ENCODE results near the gene NME2. TPM values are rescaled to one million over a fixed set of nuclear protein-coding genes. Genes with fewer than 3 reads are reported as not detected.
A peak's percentile ranks its signal among the peaks of the same experiment; 100 is the strongest.

The NME2 gene
- 100 to 1,000 TPM; 451 to 546 TPM for total RNA-seq
- 100 to 1,000 TPM; 247 to 326 (median 289) TPM for polyA plus RNA-seq (ENCODE audit: insufficient read length in 6 of 6)
- long read RNA-seq, donor 1, transcript NME2-202 (4 exons, 866 nt) = minor isoform, 50 of 390 reads
- long read RNA-seq, donor 1, transcript NME2-205 (5 exons, 826 nt) = major isoform, 262 of 390 reads
- long read RNA-seq, donor 1, transcript NME2-208 (3 exons, 565 nt) = minor isoform, 14 of 390 reads
- long read RNA-seq, donor 1, transcript NME2-209 (2 exons, 789 nt) = minor isoform, 32 of 390 reads
- long read RNA-seq, donor 1, partial matches to known transcripts = 15 of 390 reads
- long read RNA-seq, donor 1, other reads (novel, unspliced or antisense) = 5 of 390 reads
- long read RNA-seq, donor 2, transcript NME2-205 (5 exons, 826 nt) = major isoform, 228 of 365 reads
- long read RNA-seq, donor 2, transcript NME2-209 (2 exons, 789 nt) = minor isoform, 58 of 365 reads
- long read RNA-seq, donor 2, transcript NME2-202 (4 exons, 866 nt) = minor isoform, 47 of 365 reads
- long read RNA-seq, donor 2, transcript NME2-208 (3 exons, 565 nt) = minor isoform, 13 of 365 reads
- long read RNA-seq, donor 2, partial matches to known transcripts = 6 of 365 reads
- long read RNA-seq, donor 2, other reads (novel, unspliced or antisense) = 0 of 365 reads
- long read RNA-seq, donor 3, transcript NME2-209 (2 exons, 789 nt) = minor isoform, 23 of 329 reads
- long read RNA-seq, donor 3, transcript NME2-202 (4 exons, 866 nt) = minor isoform, 39 of 329 reads
- long read RNA-seq, donor 3, transcript NME2-205 (5 exons, 826 nt) = major isoform, 241 of 329 reads
- long read RNA-seq, donor 3, transcript NME2-208 (3 exons, 565 nt) = minor isoform, 10 of 329 reads
- long read RNA-seq, donor 3, partial matches to known transcripts = 6 of 329 reads
- long read RNA-seq, donor 3, other reads (novel, unspliced or antisense) = 0 of 329 reads
- long read RNA-seq, donor 4, transcript NME2-202 (4 exons, 866 nt) = minor isoform, 52 of 609 reads
- long read RNA-seq, donor 4, transcript NME2-201 (4 exons, 568 nt) = minor isoform, 11 of 609 reads
- long read RNA-seq, donor 4, transcript NME2-209 (2 exons, 789 nt) = minor isoform, 13 of 609 reads
- long read RNA-seq, donor 4, transcript NME2-205 (5 exons, 826 nt) = major isoform, 521 of 609 reads
- long read RNA-seq, donor 4, partial matches to known transcripts = 3 of 609 reads
- long read RNA-seq, donor 4, other reads (novel, unspliced or antisense) = 3 of 609 reads
- long read RNA-seq, donor 5, transcript NME2-209 (2 exons, 789 nt) = minor isoform, 34 of 287 reads
- long read RNA-seq, donor 5, transcript NME2-202 (4 exons, 866 nt) = minor isoform, 26 of 287 reads
- long read RNA-seq, donor 5, transcript NME2-208 (3 exons, 565 nt) = minor isoform, 14 of 287 reads
- long read RNA-seq, donor 5, transcript NME2-205 (5 exons, 826 nt) = major isoform, 201 of 287 reads
- long read RNA-seq, donor 5, partial matches to known transcripts = 5 of 287 reads
- long read RNA-seq, donor 5, other reads (novel, unspliced or antisense) = 0 of 287 reads
- long read RNA-seq, donor 6, transcript NME2-208 (3 exons, 565 nt) = minor isoform, 12 of 422 reads
- long read RNA-seq, donor 6, transcript NME2-202 (4 exons, 866 nt) = minor isoform, 53 of 422 reads
- long read RNA-seq, donor 6, transcript NME2-205 (5 exons, 826 nt) = major isoform, 264 of 422 reads
- long read RNA-seq, donor 6, transcript NME2-209 (2 exons, 789 nt) = minor isoform, 30 of 422 reads
- long read RNA-seq, donor 6, partial matches to known transcripts = 35 of 422 reads
- long read RNA-seq, donor 6, other reads (novel, unspliced or antisense) = 5 of 422 reads
- long read RNA-seq, donor 7, transcript NME2-209 (2 exons, 789 nt) = minor isoform, 11 of 238 reads
- long read RNA-seq, donor 7, transcript NME2-205 (5 exons, 826 nt) = major isoform, 166 of 238 reads
- long read RNA-seq, donor 7, transcript NME2-202 (4 exons, 866 nt) = minor isoform, 37 of 238 reads
- long read RNA-seq, donor 7, transcript NME2-208 (3 exons, 565 nt) = minor isoform, 9 of 238 reads
- long read RNA-seq, donor 7, partial matches to known transcripts = 0 of 238 reads
- long read RNA-seq, donor 7, other reads (novel, unspliced or antisense) = 5 of 238 reads
- long read RNA-seq, donor 8, transcript NME2-202 (4 exons, 866 nt) = minor isoform, 17 of 204 reads
- long read RNA-seq, donor 8, transcript NME2-209 (2 exons, 789 nt) = minor isoform, 15 of 204 reads
- long read RNA-seq, donor 8, transcript NME2-205 (5 exons, 826 nt) = major isoform, 152 of 204 reads
- long read RNA-seq, donor 8, transcript NME2-204 (5 exons, 749 nt) = minor isoform, 6 of 204 reads
- long read RNA-seq, donor 8, partial matches to known transcripts = 5 of 204 reads
- long read RNA-seq, donor 8, other reads (novel, unspliced or antisense) = 0 of 204 reads
- long read RNA-seq, donor 9, partial matches to known transcripts = 0 of 2 reads
- long read RNA-seq, donor 9, other reads (novel, unspliced or antisense) = 0 of 2 reads
- long read RNA-seq, donor 10, transcript NME2-201 (4 exons, 568 nt) = minor isoform, 10 of 842 reads
- long read RNA-seq, donor 10, transcript NME2-205 (5 exons, 826 nt) = major isoform, 707 of 842 reads
- long read RNA-seq, donor 10, transcript NME2-204 (5 exons, 749 nt) = minor isoform, 11 of 842 reads
- long read RNA-seq, donor 10, transcript NME2-202 (4 exons, 866 nt) = minor isoform, 97 of 842 reads
- long read RNA-seq, donor 10, partial matches to known transcripts = 4 of 842 reads
- long read RNA-seq, donor 10, other reads (novel, unspliced or antisense) = 8 of 842 reads
- long read RNA-seq, donor 11 = 0 reads
- long read RNA-seq, donor 12, transcript NME2-209 (2 exons, 789 nt) = minor isoform, 16 of 206 reads
- long read RNA-seq, donor 12, transcript NME2-202 (4 exons, 866 nt) = minor isoform, 20 of 206 reads
- long read RNA-seq, donor 12, transcript NME2-201 (4 exons, 568 nt) = minor isoform, 8 of 206 reads
- long read RNA-seq, donor 12, transcript NME2-205 (5 exons, 826 nt) = major isoform, 158 of 206 reads
- long read RNA-seq, donor 12, partial matches to known transcripts = 0 of 206 reads
- long read RNA-seq, donor 12, other reads (novel, unspliced or antisense) = 0 of 206 reads

DNA sequence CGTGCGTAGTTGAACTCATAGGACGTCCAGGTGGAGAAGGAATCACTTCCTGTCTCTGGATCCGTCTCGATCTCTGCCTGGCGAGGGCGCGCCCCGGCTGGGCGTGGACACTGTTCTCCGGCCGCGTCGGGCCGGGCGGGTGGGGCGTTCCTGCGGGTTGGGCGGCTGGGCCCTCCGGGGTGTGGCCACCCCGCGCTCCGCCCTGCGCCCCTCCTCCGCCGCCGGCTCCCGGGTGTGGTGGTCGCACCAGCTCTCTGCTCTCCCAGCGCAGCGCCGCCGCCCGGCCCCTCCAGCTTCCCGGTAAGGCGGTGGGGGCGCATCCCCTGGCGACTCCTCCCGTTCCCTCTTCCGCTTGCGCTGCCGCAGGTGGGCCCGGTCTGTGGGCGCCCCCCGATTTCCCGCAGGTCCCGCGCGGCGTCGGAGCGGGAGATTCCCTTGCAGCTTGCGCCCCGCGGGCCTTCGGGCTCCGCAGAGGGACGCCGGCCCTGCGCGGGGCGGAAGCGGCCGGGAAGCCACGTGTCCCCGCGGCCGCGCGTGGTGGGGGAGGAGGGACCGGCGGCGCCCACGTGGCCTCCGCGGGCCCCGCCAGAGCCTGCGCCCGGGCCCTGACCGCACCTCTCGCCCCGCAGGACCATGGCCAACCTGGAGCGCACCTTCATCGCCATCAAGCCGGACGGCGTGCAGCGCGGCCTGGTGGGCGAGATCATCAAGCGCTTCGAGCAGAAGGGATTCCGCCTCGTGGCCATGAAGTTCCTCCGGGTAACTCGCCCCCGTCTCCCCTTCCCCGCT, at the start of gene NME2:
Gene NME2 (plus strand): TSS at position 214 of the 789 bp plus-strand sequence. CDS start 420 bp downstream, at position 634.
- peaks cover 0 to 28% of the 10 kb centered on the region in 2 donors for H3K4me1 ChIP-seq
- ATAC-seq (peak; percentile 97), DNase-seq (peak; percentile 80 to 98 (median 92))
- TF ChIP-seq, protein P1, sequence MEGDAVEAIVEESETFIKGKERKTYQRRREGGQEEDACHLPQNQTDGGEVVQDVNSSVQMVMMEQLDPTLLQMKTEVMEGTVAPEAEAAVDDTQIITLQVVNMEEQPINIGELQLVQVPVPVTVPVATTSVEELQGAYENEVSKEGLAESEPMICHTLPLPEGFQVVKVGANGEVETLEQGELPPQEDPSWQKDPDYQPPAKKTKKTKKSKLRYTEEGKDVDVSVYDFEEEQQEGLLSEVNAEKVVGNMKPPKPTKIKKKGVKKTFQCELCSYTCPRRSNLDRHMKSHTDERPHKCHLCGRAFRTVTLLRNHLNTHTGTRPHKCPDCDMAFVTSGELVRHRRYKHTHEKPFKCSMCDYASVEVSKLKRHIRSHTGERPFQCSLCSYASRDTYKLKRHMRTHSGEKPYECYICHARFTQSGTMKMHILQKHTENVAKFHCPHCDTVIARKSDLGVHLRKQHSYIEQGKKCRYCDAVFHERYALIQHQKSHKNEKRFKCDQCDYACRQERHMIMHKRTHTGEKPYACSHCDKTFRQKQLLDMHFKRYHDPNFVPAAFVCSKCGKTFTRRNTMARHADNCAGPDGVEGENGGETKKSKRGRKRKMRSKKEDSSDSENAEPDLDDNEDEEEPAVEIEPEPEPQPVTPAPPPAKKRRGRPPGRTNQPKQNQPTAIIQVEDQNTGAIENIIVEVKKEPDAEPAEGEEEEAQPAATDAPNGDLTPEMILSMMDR (IDR thresholded peaks at IDR 0.05) = no peak
- no peaks in the 10 kb centered on the region for H3K9me3 ChIP-seq
- H3K27me3 ChIP-seq = no peaks in the 10 kb centered on the region
- intact Hi-C loops (cut with DNase I) = no loop called here
- peaks cover 0 to 49% of the 10 kb centered on the region in 2 donors for H3K36me3 ChIP-seq
- H3K4me3 ChIP-seq = peak within 1 kb of the TSS; percentile 84 to 97
- peak within 1 kb of the TSS; percentile 88 to 95 for H3K27ac ChIP-seq

DNA sequence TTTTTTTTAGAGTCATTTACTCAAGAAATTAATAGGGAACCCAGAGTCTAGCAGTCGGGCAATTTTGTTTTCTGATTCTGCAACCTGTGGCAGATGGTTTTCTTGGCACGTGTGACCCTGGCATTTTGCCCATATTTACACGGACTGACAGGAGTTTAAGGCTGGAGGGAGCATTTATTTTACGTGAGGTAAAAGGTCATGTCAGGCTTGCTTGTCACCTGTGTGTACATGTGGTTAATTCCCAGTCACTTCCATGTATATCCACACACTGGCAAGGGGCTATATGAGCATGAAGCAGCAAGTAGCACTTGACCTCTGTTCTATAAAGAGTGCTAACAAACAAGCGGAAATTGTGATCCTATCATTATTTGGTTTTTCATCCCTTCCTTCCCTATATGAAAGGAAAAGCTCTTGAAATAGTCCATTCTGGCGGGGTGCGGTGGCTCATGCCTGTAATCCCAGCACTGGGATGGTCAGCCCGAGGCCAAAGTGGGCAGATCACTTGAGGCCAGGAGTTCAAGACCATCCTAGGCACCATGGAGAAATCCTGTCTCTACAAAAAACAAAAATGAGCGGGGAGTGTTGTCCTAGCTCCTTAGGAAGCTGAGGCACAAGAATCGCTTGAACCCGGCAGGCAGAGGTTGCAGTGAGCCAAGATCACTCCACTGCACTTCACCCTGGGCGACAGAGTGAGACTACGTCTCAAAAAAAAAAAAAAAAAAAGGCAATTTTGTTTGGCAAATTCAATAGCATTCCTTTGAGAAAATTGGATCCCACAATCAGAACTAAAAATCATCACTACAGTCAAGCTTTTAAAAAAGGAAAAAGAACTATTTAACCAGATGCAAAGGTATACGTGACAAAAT, 47.6 kb upstream of the NME2 start:
- TF ChIP-seq, protein P1 (IDR thresholded peaks at IDR 0.05) = no peak
- ATAC-seq = no peak
- H3K27ac ChIP-seq = peak overlapping the region; percentile 93 to 99
- peak overlapping the region; percentile 59 to 93 for H3K4me3 ChIP-seq
- H3K4me1 ChIP-seq = peaks cover 15 to 64% of the 10 kb centered on the region in 2 donors
- H3K36me3 ChIP-seq = no peaks in the 10 kb centered on the region
- peak in 1 of 4 donors; percentile 43 for DNase-seq
- H3K27me3 ChIP-seq = no peaks in the 10 kb centered on the region
- intact Hi-C loops (cut with DNase I) = no loop called here
- H3K9me3 ChIP-seq = no peaks in the 10 kb centered on the region
